ENCODE data around the gene SCG5.

DNA sequence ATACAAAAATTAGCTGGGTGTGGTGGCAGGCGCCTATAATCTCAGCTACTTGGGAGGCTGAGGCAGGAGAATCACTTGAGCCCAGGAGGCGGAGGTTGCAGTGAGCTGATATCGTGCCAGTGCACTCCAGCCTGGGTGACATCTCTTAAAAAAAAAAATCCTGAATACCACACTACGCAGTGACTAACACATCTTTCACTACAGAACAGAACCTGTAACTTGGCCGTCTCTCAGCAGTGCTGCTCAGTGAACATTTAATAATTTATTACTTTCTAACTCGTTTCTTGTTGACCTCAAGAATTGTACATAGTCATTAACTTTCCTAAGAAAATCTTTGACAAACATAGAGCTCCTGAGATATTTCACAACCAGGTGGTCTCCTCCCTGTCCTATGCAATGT lies 80.1 kb downstream of the SCG5 start:
- TF ChIP-seq, protein P1, sequence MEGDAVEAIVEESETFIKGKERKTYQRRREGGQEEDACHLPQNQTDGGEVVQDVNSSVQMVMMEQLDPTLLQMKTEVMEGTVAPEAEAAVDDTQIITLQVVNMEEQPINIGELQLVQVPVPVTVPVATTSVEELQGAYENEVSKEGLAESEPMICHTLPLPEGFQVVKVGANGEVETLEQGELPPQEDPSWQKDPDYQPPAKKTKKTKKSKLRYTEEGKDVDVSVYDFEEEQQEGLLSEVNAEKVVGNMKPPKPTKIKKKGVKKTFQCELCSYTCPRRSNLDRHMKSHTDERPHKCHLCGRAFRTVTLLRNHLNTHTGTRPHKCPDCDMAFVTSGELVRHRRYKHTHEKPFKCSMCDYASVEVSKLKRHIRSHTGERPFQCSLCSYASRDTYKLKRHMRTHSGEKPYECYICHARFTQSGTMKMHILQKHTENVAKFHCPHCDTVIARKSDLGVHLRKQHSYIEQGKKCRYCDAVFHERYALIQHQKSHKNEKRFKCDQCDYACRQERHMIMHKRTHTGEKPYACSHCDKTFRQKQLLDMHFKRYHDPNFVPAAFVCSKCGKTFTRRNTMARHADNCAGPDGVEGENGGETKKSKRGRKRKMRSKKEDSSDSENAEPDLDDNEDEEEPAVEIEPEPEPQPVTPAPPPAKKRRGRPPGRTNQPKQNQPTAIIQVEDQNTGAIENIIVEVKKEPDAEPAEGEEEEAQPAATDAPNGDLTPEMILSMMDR (conservative IDR thresholded peaks at IDR 0.05; ENCODE audit: low read depth, low read length): no peak
- no peak for TF ChIP-seq EZH2 (IDR thresholded peaks at IDR 0.05; ENCODE audit: low read length, unreplicated experiment)
- no peak for TF ChIP-seq EZH2phosphoT487 (IDR thresholded peaks at IDR 0.05; ENCODE audit: borderline replicate concordance, low read length)

Measured in PC-3 (cell line).